Adrenal gland (tissue), 12 donors: ENCODE results near the gene IL34. TPM values are rescaled to one million over a fixed set of nuclear protein-coding genes. Genes with fewer than 3 reads are reported as not detected.
"Not testable (repeated sequence)": the region's sequence is repeated elsewhere in the genome, so short reads cannot be mapped to it uniquely, and the experiment has no call there.

Experiments used
- DNase-seq, 7 donors: peaks; one replicate each; pipeline ENCODE4 v3.0.0-alpha.2; 2019 to 2020
- H3K27ac ChIP-seq, 5 donors: fragments of 200-600 bp; sonication (generic) in 4 of 5; 1 replicate in 3 of 5; 2 replicates in 2 of 5; pipeline versions ENCODE4 v1.5.1 to v1.8.0; 2016 to 2020; ENCODE audit warnings: mild to moderate bottlenecking in 1 of 5
- H3K27me3 ChIP-seq: fragments of 200-600 bp; 2 replicates; pipeline ENCODE4 v1.8.0; 2021
- H3K36me3 ChIP-seq, 2 donors: fragments of 200-600 bp; replicated peaks in 1 of 2; 1 replicate in 1 of 2; 2 replicates in 1 of 2; pipeline versions ENCODE4 v1.5.1 to v1.8.0; 2018 to 2022
- H3K4me1 ChIP-seq, 2 donors: fragments of 200-600 bp; replicated peaks in 1 of 2; 1 replicate in 1 of 2; 2 replicates in 1 of 2; pipeline versions ENCODE4 v1.5.1 to v1.8.0; 2018 to 2021
- H3K4me3 ChIP-seq, 4 donors: fragments of 200-600 bp; sonication (generic) in 3 of 4; one replicate each; pipeline ENCODE4 v1.5.1; 2016 to 2018
- H3K9me3 ChIP-seq, 3 donors: fragments of 200-600 bp; sonication (generic) in 1 of 3; replicated peaks in 1 of 3; 1 replicate in 2 of 3; 2 replicates in 1 of 3; pipeline versions ENCODE4 v1.5.1 to v1.8.0; 2016 to 2021
- CTCF ChIP-seq, 6 experiments: fragments of 450-650 bp in 4 of 6; fragments of 200-600 bp in 2 of 6; sonication (generic) in 1 of 6; IDR thresholded peaks; 1 replicate in 5 of 6; 2 replicates in 1 of 6; pipeline versions ENCODE4 v1.5.1 to v1.8.0; 2016 to 2021; ENCODE audit warnings: antibody characterized with exemption in 6 of 6, mild to moderate bottlenecking in 2 of 6, moderate library complexity in 1 of 6
- POLR2A ChIP-seq, 2 donors: fragments of 450-650 bp; IDR thresholded peaks; one replicate each; pipeline ENCODE4 v1.6.1; 2017; ENCODE audit warnings: antibody characterized with exemption in 2 of 2, mild to moderate bottlenecking in 2 of 2, moderate library complexity in 1 of 2
- WGBS, 4 donors: extraction: QIAGEN DNeasy Blood & Tissue Kit in 2 of 4; methylation state at CpG; one replicate each; pipeline versions ENCODE4 v1.1.5 to v1.1.7; 2013 to 2017; 5-methylcytosine and 5-hydroxymethylcytosine counted together
- intact Hi-C, 2 donors: fragments of 100-400 bp; cut with DNase I; formaldehyde crosslinking; loops; one replicate each; pipeline versions ENCODE4 v1.14.1 to v1.15.0; 2022 to 2023
- polyA plus RNA-seq, 3 donors: library from polyadenylated mRNA; stranded (reverse); fragments of 200-250 nt in 2 of 3; fragments of 350-450 nt in 1 of 3; fragmentation: Illumina TruSeq in 1 of 3; extraction: RNeasy Lipid Tissue Mini Kit (QIAGEN cat#74804) in 1 of 3; gene quantifications; one replicate each; pipeline ENCODE4 v1.2.3, GENCODE V29; 2013 to 2014
- total RNA-seq, 9 donors: library from RNA; depleted of rRNA in 4 of 9; stranded (reverse); fragments of >200 nt in 4 of 9; fragments of 120-200 nt in 1 of 9; fragmentation: NEBNext Ultra II Directional in 1 of 9; extraction: Animal tissue kit (Norgen Biotek cat#: 25700) in 1 of 9; gene quantifications; one replicate each; pipeline versions ENCODE4 v1.1.0 to v1.2.4, GENCODE V29; 2013 to 2023
- donor health status: healthy with polysubstance abuse.
- donor health status: Bipolar disorder and iron deficiency.
- donor health status: DM: yes; HTN: yes; CAD: no.
- donor health status: DM: no; HTN: no; CAD: no.
- donor health status: DM: no; HTN: no; CAD: no.
- donor health status: DM: yes; HTN: yes; CAD: no.

The IL34 gene
- total and polyA plus RNA-seq, 12 donors = 1.2 to 62.9 (median 35.7) TPM

- Histone ChIP-seq H3K27ac (no peak overlapping the region), H3K27me3 (no peaks in the 10 kb centered on the region), H3K36me3 (no peaks in the 10 kb centered on the region), H3K4me1 (no peaks in the 10 kb centered on the region), H3K4me3 (no peak overlapping the region), H3K9me3 (no peaks in the 10 kb centered on the region)
- no peak for DNase-seq
- TF ChIP-seq CTCF (IDR thresholded peaks at IDR 0.05) = no peak
- TF ChIP-seq POLR2A (IDR thresholded peaks at IDR 0.05) = no peak
- WGBS, 4 donors = 82 to 87% (median 86%) methylated on average over 3 of the region's 3 CpGs
- intact Hi-C loops = no loop called here
Measured at GRCh38 chr16:70627696-70628095, 18.7 kb upstream of the IL34 start.

DNA sequence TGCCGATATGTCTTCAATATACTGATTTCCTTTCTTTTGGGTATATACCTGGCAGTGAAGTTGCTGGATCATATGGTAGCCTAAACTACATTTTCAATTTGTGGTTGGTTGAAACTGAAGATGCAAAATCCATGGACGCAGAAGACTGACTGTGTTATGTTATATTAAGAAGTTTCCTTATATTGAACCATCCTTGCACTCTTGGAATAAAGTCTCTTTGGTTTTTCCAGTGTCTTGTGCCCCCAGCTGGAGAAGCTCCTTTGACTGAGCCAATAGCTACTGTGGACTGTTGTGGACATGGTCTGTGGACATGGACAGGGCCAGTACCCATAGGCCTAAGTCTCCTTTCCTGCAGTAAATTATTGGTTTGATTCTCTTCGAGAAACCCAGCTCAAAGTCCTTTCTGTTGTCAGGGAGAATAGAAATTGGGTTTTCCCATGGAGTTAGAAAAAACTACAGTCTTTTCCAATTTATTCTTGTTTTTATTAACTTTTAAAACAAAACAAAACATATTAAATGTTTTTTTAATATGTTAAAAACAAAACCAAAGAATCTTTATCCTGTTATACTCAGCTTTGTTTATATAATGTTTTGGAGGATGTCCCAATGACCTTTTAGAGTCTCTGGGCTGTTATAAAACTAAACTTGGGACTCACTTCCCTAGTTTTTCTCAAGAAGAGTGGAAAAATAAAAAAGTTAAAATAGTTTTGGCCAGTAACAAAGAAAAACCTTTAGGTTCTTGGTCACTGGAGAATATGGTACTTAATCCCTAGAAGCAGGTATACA lies 15.2 kb upstream of the IL34 start:
- no peaks in the 10 kb centered on the region for H3K36me3 ChIP-seq
- peak overlapping the region in 1 of 5 donors; percentile 17 for H3K27ac ChIP-seq
- no peaks in the 10 kb centered on the region for H3K9me3 ChIP-seq
- intact Hi-C loops = no loop called here
- H3K4me3 ChIP-seq = no peak overlapping the region
- no peaks in the 10 kb centered on the region for H3K27me3 ChIP-seq
- TF ChIP-seq POLR2A (IDR thresholded peaks at IDR 0.05) = no peak
- no peak for TF ChIP-seq CTCF (IDR thresholded peaks at IDR 0.05)
- H3K4me1 ChIP-seq = peaks cover 0 to 6% of the 10 kb centered on the region in 2 donors
- no peak for DNase-seq
- 75 to 89% (median 82%) methylated on average over 3 of the region's 3 CpGs for WGBS, 4 donors

- WGBS, 4 donors = 78 to 88% (median 80%) methylated on average over 5 of the region's 5 CpGs
- Histone ChIP-seq H3K4me1 (peaks cover 0 to 6% of the 10 kb centered on the region in 2 donors), H3K4me3 (no peak overlapping the region), H3K9me3 (no peaks in the 10 kb centered on the region), H3K27ac (no peak overlapping the region), H3K27me3 (no peaks in the 10 kb centered on the region), H3K36me3 (no peaks in the 10 kb centered on the region)
- TF ChIP-seq POLR2A (IDR thresholded peaks at IDR 0.05) (no peak), CTCF (IDR thresholded peaks at IDR 0.05) (no peak)
- intact Hi-C loops = no loop called here
- no peak for DNase-seq
Measured at GRCh38 chr16:70632273-70632672, 14.1 kb upstream of the IL34 start.

DNA sequence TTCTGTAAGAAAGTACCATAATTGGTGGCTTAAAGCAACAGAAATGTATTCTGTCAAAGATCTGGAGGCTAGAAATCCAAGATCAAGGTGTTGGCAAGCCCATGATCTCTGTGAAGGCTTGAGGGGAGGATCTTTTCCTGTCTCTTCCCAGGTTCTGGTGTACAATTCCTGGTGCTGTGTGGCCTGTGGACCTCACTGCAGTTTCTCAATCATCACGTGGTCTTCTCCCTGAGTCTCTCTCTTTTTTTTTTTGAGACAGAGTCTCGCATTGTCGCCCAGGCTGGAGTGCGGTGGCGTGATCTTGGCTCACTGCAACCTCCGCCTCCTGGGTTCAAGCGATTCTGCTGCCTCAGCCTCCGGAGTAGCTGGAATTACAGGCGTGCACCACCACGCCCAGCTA lies 12.7 kb upstream of the IL34 start:
- WGBS, 4 donors = 90 to 96% (median 93%) methylated on average over 10 of the region's 10 CpGs
- H3K4me1 ChIP-seq, H3K9me3 ChIP-seq, H3K4me3 ChIP-seq, intact Hi-C loops, H3K36me3 ChIP-seq, H3K27ac ChIP-seq, H3K27me3 ChIP-seq, DNase-seq: not testable (repeated sequence)

- peak overlapping the region in 2 of 5 donors; percentile 37 to 71 for H3K27ac ChIP-seq
- intact Hi-C loops = no loop called here
Measured at GRCh38 chr16:70634861-70635260, 11.5 kb upstream of the IL34 start.

More at GRCh38 chr16:70634861-70635260, 11.5 kb upstream of the IL34 start:
- no peaks in the 10 kb centered on the region for H3K27me3 ChIP-seq
- no peak for TF ChIP-seq CTCF (IDR thresholded peaks at IDR 0.05)
- TF ChIP-seq POLR2A (IDR thresholded peaks at IDR 0.05) = no peak
- H3K4me1 ChIP-seq = peaks cover 0 to 20% of the 10 kb centered on the region in 2 donors
- H3K36me3 ChIP-seq = no peaks in the 10 kb centered on the region
- H3K9me3 ChIP-seq = no peaks in the 10 kb centered on the region
- no peak overlapping the region for H3K4me3 ChIP-seq
- DNase-seq = no peak
- 43 to 69% (median 65%) methylated on average over 4 of the region's 4 CpGs for WGBS, 4 donors
